Fibroblast of lung (primary cell): ENCODE data around the gene CFAP45.

Experiments used
- CTCF ChIP-seq, 2 donors: IDR thresholded peaks in 1 of 2; conservative IDR thresholded peaks in 1 of 2; 1 replicate in 1 of 2; 2 replicates in 1 of 2; pipeline ENCODE4 v1.5.1; 2011 to 2012; ENCODE audit warnings: low read length in 2 of 2, control low read depth in 1 of 2, inconsistent platforms in 1 of 2, low read depth in 1 of 2, mild to moderate bottlenecking in 1 of 2
- EZH2 ChIP-seq: IDR thresholded peaks from 2 replicates; pipeline ENCODE4 v1.5.1; 2012; ENCODE audit warnings: low read length, control low read depth, mild to moderate bottlenecking; ENCODE audit errors: missing control alignments

DNA sequence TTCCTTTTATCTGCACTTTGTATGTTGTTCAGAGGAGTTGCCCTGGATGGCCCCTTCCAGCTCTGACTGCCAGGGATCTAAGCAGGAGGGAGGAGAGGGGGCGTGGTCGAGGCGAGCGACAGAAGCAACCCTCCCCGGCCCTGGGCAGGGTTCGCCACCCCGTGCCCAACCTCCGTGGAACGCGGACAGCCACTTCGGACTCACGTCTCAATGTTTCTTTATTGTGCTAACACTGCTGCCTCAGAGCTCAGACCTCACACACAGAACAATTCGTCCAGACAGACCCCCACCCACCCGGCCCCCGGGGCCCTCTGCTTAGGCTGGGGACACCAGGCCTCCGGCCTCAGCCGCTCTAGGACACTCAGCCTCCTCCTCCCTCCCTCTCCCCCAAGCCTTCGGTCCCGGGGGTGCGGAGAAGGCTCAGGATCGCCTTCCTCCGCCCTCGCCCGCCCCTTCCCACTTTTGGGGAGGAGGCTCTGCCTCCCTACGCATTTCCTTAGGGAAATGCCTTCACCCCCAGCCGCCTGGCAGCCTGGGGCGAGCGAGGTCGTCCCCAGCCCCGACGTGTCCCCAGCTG lies 45.8 kb downstream of the CFAP45 start:
- TF ChIP-seq CTCF (conservative IDR thresholded peaks at IDR 0.05 in 1 of 2, IDR thresholded peaks at IDR 0.05 in 1 of 2; ENCODE audit: low read depth in 1 of 2, low read length in 2 of 2) (no peak), EZH2 (no peak)
